ENCODE results near the gene PPP2R5C.

The PPP2R5C gene

DNA sequence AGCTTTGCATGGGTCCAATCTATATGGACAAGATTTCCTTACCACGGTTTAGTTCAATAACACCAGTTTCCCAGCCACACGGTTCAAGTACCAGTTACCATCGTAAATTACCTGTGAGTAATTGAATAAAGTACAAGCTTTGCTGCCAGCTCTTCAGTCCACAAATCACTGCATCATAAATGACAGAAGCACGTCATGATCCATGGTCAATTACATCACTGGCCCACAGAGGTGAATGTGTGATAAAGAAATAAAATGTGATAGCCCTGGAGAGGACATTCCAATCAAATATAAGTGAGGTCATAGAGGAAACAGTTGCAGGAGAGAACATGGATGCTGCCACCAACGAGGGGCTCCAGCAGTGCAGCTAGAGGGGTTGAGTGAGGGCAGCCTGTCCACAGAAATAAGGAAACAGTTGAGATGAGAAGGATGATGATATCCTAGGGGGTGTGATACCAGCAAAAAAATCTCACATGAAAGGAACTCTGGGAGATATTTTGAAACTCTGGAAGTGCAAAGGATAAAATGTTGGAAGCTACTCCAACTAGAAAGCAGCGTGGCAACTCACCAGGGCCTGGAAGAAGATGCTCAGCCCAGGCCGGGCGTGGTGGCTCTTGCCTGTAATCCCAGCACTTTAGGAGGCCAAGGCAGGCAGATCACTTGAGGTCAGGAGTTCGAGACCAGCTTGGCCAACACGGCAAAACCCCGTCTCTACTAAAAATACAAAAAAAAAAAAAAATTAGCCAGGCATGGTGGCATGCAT lies 197.1 kb downstream of the PPP2R5C start:
- H3K4me3 Mint-ChIP-seq: no peak overlapping the region
- peaks cover 22% of the 10 kb centered on the region for H3K4me1 Mint-ChIP-seq
- ATAC-seq (no peak), DNase-seq (no peak)
- no peak overlapping the region for H3K27ac Mint-ChIP-seq
- H3K27me3 Mint-ChIP-seq: no peaks in the 10 kb centered on the region
- H3K9me3 Mint-ChIP-seq: no peaks in the 10 kb centered on the region

DNA sequence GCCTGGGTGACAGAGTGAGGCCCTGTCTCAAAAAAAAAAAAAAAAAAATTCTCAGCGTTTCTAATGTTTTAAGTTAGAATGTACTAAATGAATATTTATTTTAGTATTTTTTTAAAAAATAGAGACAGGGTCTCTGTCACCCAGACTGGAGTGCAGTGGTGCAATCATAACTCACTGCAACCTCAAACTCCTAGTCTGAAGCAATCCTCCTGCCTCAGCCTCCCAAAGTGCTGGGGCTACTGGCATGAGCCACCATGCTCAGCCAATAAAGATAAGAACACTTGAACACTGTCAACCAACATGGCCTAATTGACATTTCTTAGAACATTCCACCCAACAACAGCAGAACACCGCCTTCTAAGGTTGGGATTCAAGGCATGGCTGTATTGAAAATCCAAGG lies 197.8 kb downstream of the PPP2R5C start:
- Mint-ChIP-seq H3K9me3 (no peaks in the 10 kb centered on the region), H3K4me3 (no peak overlapping the region), H3K27ac (no peak overlapping the region), H3K27me3 (no peaks in the 10 kb centered on the region), H3K4me1 (peaks cover 28% of the 10 kb centered on the region)
- ATAC-seq (no peak), DNase-seq (no peak)

DNA sequence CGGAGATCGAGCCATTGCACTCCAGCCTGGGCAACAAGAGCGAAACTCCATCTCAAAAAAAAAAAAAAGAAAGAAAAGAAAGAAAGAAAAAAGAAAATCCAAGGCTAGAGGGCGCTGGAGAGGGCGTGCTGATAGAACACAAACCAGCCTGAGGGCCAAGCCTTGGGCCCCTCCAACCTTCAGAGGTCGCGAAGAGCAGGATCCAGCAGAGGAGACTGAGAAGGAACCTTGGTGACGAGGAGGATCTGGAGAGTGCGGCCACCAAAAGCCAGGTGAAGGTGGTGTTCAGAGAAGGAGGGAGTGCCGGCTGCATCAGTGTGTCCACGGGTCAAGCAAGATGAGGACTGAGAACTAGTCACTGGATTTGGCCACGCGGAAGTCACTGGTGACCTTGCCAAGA lies 198.7 kb downstream of the PPP2R5C start:
- Mint-ChIP-seq H3K27me3 (no peaks in the 10 kb centered on the region), H3K27ac (no peak overlapping the region), H3K9me3 (no peaks in the 10 kb centered on the region), H3K4me1 (peaks cover 29% of the 10 kb centered on the region), H3K4me3 (peak overlapping the region in 1 of 2 donors; percentile 32)
- DNase-seq: peak in 1 of 2 donors; percentile 39
- ATAC-seq: no peak

DNA sequence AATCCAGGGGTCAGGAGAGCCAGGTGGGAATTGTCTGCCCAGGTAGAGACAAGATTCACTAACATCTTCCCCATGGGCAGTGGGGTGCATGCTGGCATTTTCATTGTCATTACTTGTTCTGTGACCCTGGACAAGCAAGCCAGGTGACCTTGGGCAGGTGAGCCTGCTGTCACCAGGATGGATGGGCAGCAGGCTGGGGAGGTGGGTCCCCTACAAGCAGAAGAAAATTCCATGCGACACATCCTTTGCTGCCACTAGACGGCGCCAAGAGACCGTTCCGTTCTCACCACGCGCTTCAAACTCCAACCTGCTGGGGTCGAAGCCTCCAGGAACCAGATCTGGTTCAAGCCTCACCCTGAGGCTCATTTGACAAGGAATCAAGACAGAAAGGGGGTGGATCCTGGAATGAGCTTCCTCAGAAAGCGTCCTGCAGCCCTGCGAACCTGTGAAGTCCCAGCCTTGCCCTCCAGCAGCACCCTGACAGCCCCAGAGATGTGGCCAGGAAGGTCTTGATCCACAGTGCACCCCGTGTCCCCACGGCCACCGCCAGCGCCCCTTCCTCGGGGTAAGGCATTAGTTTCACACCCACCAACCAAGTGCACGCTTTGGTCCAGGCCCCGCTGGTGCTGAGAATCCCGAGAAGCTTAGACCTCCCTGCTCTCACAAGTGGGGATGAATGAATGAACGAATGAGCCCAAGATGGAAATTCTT lies 199.7 kb downstream of the PPP2R5C start:
- Mint-ChIP-seq H3K27me3 (no peaks in the 10 kb centered on the region), H3K9me3 (no peaks in the 10 kb centered on the region), H3K4me3 (no peak overlapping the region), H3K4me1 (peaks cover 34% of the 10 kb centered on the region), H3K27ac (no peak overlapping the region)
- peak; percentile 70 to 81 for DNase-seq
- ATAC-seq: peak; percentile 33

DNA sequence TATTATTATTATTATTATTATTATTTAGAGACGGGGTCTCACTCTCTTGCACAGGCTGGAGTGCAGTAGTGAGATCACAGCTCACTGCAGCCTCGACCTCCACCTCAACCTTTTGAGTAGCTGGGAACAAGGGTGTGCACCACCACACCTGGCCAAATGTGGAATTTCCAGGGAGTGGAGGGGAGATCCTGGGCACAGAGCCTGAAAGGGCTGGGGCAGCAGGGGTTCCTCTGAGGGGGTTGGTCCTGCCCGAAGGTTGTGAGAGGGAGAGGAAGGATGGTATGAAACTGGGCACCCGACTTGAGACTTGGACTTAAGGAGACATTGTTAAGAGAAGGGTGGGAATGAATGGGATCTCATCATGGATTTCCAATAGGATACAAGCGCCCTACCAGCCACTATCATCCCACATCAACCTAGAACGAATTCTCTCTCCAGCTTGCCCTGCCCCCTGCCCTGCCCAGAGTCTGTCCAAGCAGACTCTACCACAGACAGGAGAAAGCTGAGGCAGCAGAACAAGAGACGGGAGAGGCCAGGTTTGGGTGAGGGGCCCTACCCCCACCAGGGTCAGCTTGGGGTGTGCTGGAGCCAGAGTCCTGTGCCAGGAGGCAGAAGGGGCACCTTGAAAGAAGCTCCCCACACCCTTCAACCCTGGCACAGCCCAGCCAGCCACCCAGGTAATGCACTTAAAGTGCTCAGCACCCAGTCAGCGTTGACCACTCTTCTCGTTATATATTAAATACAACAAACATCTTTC lies 200.4 kb downstream of the PPP2R5C start:
- ATAC-seq: no peak
- no peaks in the 10 kb centered on the region for H3K27me3 Mint-ChIP-seq
- H3K4me1 Mint-ChIP-seq: peaks cover 38% of the 10 kb centered on the region
- no peaks in the 10 kb centered on the region for H3K9me3 Mint-ChIP-seq
- DNase-seq: no peak
- no peak overlapping the region for H3K27ac Mint-ChIP-seq
- no peak overlapping the region for H3K4me3 Mint-ChIP-seq

DNA sequence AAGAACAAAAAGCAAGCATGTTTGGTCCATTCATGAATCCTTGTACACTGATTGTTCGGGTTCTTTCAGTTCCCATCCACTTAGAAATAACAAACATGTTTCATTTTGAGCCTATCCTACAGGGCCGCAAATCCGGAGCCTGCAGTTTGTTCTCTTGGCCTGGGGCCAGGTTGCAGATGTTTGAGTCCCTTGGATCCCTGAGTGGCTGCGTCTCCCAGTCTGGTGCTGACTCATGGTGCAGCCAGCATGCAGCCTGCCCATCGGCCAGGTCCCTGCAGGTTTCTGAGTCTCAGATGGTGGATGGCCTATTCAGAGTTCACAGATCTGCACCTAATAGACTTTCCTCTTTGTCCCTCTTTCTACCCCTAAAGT lies 201.0 kb downstream of the PPP2R5C start:
- Mint-ChIP-seq H3K27ac (no peak overlapping the region), H3K4me1 (peaks cover 43% of the 10 kb centered on the region), H3K9me3 (no peaks in the 10 kb centered on the region), H3K27me3 (no peaks in the 10 kb centered on the region), H3K4me3 (no peak overlapping the region)
- no peak for ATAC-seq
- no peak for DNase-seq

DNA sequence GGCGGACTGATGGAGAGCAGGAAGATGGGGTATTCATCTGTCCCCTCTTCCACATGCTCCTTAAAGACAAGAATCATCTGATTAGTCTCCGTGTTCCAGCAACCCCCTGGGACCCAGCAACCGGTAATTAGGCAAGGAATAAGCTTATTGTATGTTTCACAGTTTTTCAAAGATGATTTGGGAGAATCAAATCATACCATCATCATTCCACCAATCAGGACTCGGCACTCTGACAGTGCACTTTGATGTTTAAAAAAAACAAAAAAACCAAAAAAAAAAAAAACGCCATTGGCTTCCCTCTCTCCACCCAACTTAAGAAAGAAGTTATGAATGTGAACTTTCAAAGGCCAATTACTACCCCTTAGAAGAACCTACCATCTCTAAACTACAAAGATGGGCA lies 201.5 kb downstream of the PPP2R5C start:
- H3K4me1 Mint-ChIP-seq: peaks cover 49% of the 10 kb centered on the region
- no peak overlapping the region for H3K27ac Mint-ChIP-seq
- H3K27me3 Mint-ChIP-seq: no peaks in the 10 kb centered on the region
- ATAC-seq (no peak), DNase-seq (no peak)
- no peaks in the 10 kb centered on the region for H3K9me3 Mint-ChIP-seq
- H3K4me3 Mint-ChIP-seq: no peak overlapping the region

DNA sequence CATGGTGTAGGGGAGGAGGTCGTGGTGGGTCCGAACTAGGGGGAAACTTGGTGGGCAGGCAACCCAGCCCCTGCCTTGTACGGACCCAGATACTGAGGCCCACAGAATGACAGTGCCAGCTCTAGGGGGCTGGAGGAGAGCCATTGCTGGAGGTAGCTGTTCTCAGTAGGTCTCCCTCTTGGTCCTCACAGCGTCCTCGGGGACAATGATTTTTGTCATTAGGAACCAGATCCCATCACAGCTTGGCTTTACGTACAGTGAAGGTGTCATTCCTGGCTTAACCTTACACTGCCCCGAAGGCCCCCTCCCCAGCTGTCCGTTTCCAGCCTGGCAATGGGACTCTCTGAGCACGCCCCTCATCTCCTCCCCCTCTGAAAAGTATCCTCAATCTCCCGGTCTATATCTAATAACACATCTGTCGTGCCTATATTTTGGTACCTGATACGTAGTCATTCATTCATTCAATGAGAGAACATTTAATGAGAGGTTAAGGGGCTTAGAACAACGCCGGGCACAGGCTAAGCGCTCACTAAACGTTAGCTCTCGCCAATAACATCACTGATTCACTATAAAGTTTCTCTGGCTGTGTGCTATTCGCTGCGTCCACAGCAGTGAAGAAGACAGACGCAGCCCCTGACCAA lies 202.3 kb downstream of the PPP2R5C start:
- peak overlapping the region in 1 of 2 donors; percentile 83 for H3K27ac Mint-ChIP-seq

DNA sequence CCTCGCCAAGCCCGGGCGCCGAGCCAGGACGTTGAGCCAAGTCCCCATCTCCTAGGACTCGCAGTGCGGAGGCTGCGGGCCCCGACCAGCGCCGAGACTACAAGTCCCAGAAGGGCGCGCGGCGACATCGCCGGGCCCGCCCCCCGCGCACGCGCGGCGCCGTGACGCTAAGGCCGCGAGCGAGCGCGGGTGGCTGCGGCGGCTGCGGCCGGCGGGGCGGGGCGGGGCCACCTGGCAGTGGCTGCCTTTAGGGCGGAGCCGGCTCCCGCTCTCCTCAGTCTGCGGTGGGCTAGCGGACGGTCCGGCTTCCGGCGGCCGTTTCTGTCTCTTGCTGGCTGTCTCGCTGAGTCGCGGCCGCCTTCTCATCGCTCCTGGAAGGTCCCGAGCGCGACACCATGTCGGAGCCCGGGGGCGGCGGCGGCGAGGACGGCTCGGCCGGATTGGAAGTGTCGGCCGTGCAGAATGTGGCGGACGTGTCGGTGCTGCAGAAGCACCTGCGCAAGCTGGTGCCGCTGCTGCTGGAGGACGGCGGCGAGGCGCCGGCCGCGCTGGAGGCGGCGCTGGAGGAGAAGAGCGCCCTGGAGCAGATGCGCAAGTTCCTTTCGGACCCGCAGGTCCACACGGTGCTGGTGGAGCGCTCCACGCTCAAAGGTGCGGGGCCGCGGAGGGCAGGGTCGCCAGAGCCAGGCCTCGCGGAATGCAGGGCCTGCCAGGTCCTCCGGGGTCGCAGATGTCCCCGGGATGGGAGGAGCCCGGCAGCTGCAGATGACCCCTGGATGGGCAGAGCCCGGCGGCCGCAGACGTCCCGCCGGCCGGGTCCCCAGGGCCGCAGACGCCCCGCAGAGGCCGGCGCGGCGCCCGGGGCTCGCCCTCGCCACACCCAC lies 203.0 kb downstream of the PPP2R5C start, which contains the start of gene DYNC1H1:
Gene DYNC1H1, plus strand, starts transcription at position 277 of the 884 bp plus-strand sequence. Its CDS starts 119 bp downstream, at position 396.
- ATAC-seq: peak; percentile 91
- Mint-ChIP-seq H3K4me3 (peak within 1 kb of the TSS; percentile 89 to 95), H3K4me1 (peaks cover 56% of the 10 kb centered on the region), H3K27me3 (no peaks in the 10 kb centered on the region), H3K27ac (peak within 1 kb of the TSS; percentile 94 to 95), H3K9me3 (no peaks in the 10 kb centered on the region)
- DNase-seq: peak; percentile 87 to 89

More for the DNA sequence above, 202.3 kb downstream of the PPP2R5C start:
- Mint-ChIP-seq H3K4me3 (peak overlapping the region; percentile 82 to 85), H3K4me1 (peaks cover 53% of the 10 kb centered on the region), H3K9me3 (no peaks in the 10 kb centered on the region), H3K27me3 (no peaks in the 10 kb centered on the region)
- ATAC-seq: peak; percentile 0
- DNase-seq: no peak

DNA sequence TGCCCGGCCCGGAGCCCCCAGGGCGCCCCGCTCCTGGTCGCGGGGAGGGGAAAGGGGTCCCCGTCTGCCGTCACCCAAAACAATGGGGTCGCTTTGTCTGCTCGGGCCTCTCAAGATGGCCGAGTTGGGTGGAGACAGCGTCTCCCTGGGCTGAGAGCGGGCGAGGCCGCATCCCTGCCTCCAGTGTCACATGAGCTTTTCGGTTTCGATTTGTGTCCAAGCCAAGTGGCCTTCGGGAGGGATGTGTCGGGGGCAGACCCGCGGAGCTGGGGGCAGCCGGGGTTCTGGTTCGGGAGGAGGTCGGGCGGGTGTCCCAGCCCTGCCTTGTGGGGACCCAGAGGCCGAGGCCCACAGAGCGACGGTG lies 203.7 kb downstream of the PPP2R5C start:
- H3K4me1 Mint-ChIP-seq: peaks cover 54% of the 10 kb centered on the region
- H3K9me3 Mint-ChIP-seq: no peaks in the 10 kb centered on the region
- ATAC-seq: peak; percentile 64
- H3K27me3 Mint-ChIP-seq: no peaks in the 10 kb centered on the region
- H3K27ac Mint-ChIP-seq: peak overlapping the region; percentile 85 to 92
- peak overlapping the region; percentile 89 to 95 for H3K4me3 Mint-ChIP-seq
- peak; percentile 62 to 72 for DNase-seq

DNA sequence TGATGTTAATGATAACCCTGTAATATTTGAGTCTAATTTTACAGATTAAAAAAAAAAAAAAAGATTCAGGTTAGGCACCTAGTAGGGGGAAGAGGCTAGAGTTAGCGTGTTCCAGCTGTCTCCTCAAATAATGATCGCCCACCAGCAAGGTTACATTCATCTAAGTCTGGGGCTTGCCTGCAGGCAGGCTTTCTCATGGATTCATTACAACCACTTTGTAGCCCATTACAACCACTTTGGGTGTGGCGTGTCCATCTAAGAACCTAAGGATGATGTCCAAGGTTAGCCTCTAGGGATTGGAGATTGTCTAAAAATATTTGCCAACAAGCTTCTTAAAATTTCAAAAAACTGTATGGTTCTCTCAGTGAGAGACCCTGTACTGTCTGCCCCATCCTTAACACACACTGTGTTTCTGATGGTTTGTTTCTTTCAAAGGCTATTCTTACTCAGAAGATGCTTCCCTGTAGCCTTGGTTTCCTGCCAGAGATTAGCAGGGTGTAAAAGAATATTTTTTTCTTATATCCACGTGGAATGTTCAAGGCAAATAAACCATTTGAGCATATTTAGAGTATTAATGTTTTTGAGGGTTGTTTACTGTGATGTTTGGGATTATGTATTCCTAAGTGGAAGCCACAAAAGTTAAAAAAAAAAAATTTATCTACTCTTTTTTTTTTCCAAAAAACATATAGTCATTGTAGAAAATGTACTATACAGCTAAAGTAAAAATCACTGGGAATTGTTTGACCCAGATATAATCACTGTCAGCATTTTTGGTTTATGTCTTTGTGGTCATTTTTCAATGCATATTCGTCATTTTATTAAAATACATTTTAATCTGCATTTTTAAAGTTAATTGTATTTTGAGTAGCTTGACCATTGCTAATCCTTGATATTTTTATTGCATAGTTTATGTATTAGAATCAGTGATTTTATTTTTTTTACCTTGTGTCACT lies 204.5 kb downstream of the PPP2R5C start:
- Mint-ChIP-seq H3K27me3 (no peaks in the 10 kb centered on the region), H3K4me1 (peaks cover 54% of the 10 kb centered on the region), H3K9me3 (no peaks in the 10 kb centered on the region), H3K4me3 (peak overlapping the region; percentile 89 to 95), H3K27ac (peak overlapping the region; percentile 85 to 92)
- ATAC-seq (no peak), DNase-seq (no peak)

DNA sequence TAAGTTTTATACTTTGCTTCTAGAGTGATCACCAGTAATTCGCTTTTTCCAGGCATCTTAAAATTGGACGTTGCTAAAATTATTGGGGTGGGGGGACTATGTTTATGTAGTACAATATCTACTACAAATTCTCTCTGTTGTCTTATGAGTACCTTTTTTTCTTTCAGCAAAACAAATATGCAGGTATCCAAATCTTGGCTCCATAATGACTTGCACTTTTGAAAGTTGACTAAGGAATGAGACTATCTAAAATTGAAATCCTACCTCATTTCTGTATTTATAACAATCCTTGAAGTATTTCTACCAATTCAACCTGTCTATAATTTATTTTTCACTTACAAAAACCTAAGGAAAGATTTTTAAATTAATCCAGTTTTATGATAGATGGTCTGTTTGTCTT lies 205.2 kb downstream of the PPP2R5C start:
- DNase-seq (no peak), ATAC-seq (no peak)
- H3K9me3 Mint-ChIP-seq: no peaks in the 10 kb centered on the region
- peak overlapping the region in 1 of 2 donors; percentile 12 for H3K27ac Mint-ChIP-seq
- peaks cover 50% of the 10 kb centered on the region for H3K4me1 Mint-ChIP-seq
- peak overlapping the region in 1 of 2 donors; percentile 59 for H3K4me3 Mint-ChIP-seq
- H3K27me3 Mint-ChIP-seq: no peaks in the 10 kb centered on the region

DNA sequence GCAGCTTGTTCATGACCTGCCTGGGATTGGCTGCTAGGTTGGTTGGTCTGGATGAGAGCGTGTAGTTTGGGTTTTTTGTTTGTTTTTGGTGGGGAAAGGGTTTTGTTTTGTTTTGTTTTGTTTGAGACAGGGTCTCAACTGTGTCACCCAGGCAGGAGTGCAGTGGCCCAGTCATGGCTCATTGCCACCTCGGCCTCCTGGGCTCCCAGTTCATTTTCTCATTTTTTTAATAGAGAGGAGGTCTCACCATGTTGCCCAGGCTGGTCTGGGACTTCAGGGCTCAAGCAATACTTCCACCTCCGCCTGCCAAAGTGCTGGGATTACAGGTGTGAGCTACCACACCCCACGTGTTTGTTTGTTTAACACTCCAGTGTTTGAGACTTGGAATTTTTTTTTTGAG lies 206.7 kb downstream of the PPP2R5C start:
- no peak for ATAC-seq
- no peak for DNase-seq
- peaks cover 65% of the 10 kb centered on the region for H3K4me1 Mint-ChIP-seq
- no peaks in the 10 kb centered on the region for H3K27me3 Mint-ChIP-seq
- H3K9me3 Mint-ChIP-seq: no peaks in the 10 kb centered on the region
- no peak overlapping the region for H3K4me3 Mint-ChIP-seq
- no peak overlapping the region for H3K27ac Mint-ChIP-seq

DNA sequence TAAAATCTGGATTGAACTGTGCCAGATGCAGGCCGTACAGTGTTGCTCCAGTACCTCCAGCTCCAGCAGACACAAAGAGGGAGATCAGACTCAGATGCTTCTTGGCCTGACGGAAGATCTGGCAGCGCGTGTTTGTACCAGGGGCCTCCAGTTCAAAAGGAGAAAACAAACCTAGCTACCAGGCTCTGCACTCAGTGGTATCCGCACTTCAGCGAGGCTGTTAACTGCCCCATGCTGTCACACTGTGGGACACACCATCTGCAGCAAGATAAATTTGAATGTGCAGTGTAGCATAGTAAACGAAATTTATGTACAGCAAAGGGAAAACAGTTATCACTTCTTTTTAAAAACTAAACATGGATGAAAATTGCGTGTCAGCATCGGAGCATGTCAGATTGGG lies 208.0 kb downstream of the PPP2R5C start:
- Mint-ChIP-seq H3K4me1 (peaks cover 63% of the 10 kb centered on the region), H3K27ac (peak overlapping the region; percentile 15 to 27), H3K4me3 (no peak overlapping the region), H3K9me3 (no peaks in the 10 kb centered on the region), H3K27me3 (no peaks in the 10 kb centered on the region)
- DNase-seq (no peak), ATAC-seq (no peak)

All from stimulated activated naive CD8-positive, alpha-beta T cell treated with anti-CD3 and anti-CD28 coated beads, Interleukin-15, amount 100 ng/mL, for 72 hours (primary cell).